NCI-H748 treated with DMSO at 0.1 percent for 48 hours (cell line): Measurements from ENCODE around the gene KRT13.

Source experiments
- DNase-seq: peaks from one replicate; lab custom pipeline; 2025; lab: John Stamatoyannopoulos, UW

The KRT13 gene

DNA sequence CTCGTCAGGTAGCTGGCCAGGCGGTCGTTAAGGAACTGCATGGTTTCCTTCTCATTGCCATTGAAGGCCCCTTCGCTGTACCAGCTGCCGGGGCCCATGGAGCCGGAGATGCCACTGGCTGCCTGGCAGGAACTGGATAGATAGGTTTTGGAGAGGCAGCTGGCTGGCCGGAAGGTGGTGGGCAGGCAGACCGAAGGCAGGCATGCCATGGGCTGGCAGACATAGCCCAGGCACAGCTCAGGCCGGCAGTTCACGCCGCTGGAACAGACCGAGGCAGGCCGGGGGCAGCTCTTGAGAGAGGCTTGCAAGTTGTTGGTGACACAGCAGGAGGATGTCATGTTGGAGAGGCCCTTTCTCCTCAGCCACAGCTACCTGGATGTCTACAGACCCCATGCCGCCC is 38.4 kb downstream of the KRT13 start, which contains the start of gene KRT32:
TSS of gene KRT32 (minus strand) at position 399 of the 400 bp plus-strand sequence. CDS start at position 338, 61 bp downstream.
- DNase-seq: no peak

DNA sequence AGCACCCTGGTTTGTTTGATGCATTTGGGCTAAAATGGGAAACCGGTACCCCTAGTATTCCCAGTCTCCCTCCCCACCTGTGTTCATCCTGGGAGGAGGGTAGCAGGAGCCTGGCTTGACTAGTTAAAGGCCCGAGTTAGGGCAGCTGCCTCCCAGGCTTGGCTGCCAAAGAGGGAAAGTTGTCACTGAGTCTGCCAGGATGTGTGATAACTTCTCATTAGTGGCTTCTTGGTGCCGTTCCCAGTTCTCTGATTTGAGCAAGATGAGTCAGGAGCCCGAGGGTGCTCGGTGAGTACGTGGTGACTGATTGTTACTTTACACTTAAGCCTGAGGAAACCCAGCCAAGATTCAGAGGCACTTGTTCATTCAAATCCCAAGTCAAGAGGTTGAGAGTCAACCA is 40.7 kb downstream of the KRT13 start:
- DNase-seq: no peak

DNA sequence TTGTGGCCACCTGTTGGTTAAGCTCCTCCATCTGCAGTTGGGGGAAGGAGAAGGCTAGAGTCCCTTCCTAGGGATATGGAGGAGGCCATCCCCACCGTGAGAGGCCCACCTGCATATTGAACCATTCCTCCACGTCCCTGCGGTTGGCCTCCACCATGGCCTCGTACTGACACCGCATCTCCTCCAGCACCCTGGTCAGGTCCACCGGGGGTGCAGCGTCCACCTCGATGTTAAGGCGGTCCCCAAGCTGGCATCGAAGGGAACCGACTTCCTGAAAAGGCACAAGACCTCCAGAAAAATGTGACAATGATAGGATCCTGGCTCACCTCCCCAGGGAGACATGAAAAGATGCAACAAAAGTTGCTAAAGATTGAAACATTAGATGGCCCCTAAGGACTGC is 41.2 kb downstream of the KRT13 start:
- DNase-seq: no peak

DNA sequence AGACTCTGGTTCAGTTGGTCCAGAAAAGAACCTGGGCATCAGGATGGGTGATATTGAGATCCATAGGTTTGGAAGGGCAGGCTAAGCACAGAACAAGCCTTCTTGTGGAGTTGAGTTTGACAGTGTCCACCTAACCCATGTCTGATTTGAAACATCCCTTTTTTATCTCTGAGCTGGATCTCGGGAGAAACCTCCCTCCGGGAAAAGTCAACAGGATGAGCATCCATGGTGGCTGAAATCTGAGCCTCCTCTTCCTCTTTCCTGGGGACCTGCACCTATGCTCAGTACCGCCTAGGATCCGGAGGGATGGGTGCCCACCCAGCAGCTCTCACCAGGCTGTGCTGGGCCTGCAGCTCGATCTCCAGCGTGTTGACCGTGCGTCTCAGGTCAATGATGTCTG is 41.7 kb downstream of the KRT13 start:
- no peak for DNase-seq

DNA sequence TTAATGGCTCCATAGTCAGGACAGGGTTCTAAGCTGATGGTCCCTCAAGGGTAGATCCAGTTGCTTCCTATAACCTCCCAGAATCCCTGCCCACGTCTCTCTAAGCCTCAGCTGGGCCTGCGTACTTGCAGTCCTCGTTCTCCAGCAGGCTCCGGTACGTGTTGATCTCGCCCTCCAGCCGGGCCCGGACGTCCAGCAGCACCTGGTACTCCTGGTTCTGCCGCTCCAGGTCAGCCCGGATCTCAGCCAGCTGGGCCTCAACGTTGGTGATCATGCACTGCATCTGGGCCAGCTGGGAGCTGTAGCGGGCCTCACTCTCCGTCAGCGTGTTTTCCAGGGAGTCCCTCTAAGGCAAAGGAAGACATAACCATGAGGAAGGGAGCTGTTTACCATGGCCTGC is 42.7 kb downstream of the KRT13 start:
- DNase-seq: no peak

- DNase-seq: no peak
Observed at GRCh38 chr17:41457676-41458075, 47.7 kb downstream of the KRT13 start.

DNA sequence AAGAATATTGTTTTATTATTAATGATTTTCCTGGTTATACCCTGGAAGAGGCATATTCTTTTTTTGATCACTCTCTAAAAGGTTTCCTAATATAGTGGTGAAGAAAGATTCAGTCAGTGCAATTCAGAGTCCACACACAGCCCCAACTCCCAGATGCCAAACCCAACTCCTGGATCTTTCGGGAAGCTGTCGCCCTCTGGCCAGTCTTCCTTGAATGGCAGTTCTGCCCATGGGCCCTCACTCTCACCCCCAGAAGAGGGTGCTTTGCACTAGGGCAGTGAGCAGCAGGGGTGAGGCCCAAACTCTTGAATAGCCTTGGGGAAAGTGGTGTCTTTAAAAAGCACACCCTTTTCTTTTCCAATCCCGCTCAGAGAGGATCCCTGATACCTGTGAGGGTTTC is 49.2 kb downstream of the KRT13 start:
- DNase-seq: no peak

GRCh38 chr17:41455236-41455635 is 50.2 kb downstream of the KRT13 start:
- no peak for DNase-seq

GRCh38 chr17:41453066-41453465 is 52.3 kb downstream of the KRT13 start:
- DNase-seq: no peak

DNA sequence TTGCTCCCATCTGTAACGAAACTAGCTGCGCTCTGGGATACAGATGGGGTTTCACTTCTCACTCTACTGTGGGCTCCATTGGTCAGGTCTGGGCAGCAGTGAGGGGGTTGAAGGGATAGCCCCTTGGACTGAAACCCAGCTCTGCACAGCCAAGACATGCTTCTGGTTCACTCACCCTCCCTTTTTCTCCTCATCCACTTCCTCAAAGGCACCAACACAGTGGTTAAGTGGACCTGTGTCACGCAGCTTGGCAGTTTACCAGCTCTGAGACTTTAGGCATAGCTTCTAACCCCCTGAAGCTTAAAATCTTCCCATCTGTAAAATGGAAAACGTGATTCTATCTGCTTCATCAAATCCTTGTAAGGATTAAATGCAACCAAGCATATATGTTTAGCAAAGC is 53.1 kb downstream of the KRT13 start:
- DNase-seq: no peak

- no peak for DNase-seq
Observed at GRCh38 chr17:41451154-41451728, 54.2 kb downstream of the KRT13 start.
